ENCODE measurements around the gene SLC22A3. TPM values are rescaled to one million over a fixed set of nuclear protein-coding genes. Genes with fewer than 3 reads are reported as not detected.
A peak's percentile ranks its signal among the peaks of the same experiment; 100 is the strongest.

SLC22A3 gene
- total and polyA plus RNA-seq, 7 experiments from 2014 or later: not detected

DNA sequence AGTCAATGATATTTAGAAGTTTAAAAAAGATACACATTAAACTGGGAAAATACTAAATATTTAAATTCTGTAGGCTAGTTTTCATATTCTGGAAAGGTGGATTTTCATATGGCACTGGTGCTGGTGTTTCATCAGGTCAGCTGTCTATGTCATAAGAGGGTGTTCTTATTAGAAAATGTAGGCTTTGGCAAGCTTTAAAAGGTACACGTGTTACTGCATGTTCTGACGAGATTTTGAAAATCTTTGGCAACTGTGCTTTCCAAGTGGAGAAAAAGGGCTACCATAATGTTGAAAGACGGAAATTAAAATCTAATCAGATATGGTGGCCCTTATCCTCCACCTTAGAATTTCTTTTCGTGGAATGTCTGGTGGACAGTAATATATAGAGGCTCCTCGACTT is 30.0 kb downstream of the SLC22A3 start:
- no peak for ATAC-seq
- H3K4me1 ChIP-seq (ENCODE audit: control insufficient read depth in 2 of 2, insufficient read depth in 2 of 2, low read length in 2 of 2): no peaks in the 10 kb centered on the region
- H3K27ac ChIP-seq (ENCODE audit: low read depth, low read length): no peak overlapping the region
- no peak overlapping the region for H3K4me3 Mint-ChIP-seq
- peaks cover 0 to 14% (median 8%) of the 10 kb centered on the region in 11 donors for H3K9me3 Mint-ChIP-seq
- no peaks in the 10 kb centered on the region for H3K36me3 ChIP-seq (ENCODE audit: control insufficient read depth in 2 of 3, insufficient read depth in 3 of 3, low read length in 3 of 3)
- POLR2A ChIA-PET: no interaction called here
- H3K27ac Mint-ChIP-seq: no peak overlapping the region
- CTCF ChIA-PET: interaction anchor here (0.7 kb wide), 1 partner anchor 122 kb away, joined by 4 read pairs; no protein-coding TSS in a partner anchor
- H3K36me3 Mint-ChIP-seq: peaks cover 0 to 8% (median 0%) of the 10 kb centered on the region in 5 donors
- no peak overlapping the region for H3K4me3 ChIP-seq (ENCODE audit: low read length)
- H3K4me1 Mint-ChIP-seq: no peaks in the 10 kb centered on the region
- DNase-seq: no peak
- no peaks in the 10 kb centered on the region for H3K9me3 ChIP-seq (ENCODE audit: control insufficient read depth in 2 of 3, low read length in 3 of 3)
- no peaks in the 10 kb centered on the region for H3K27me3 ChIP-seq (ENCODE audit: control insufficient read depth in 2 of 2, insufficient read depth in 2 of 2, low read length in 2 of 2)
- intact Hi-C loops (cut with micrococcal nuclease): no loop called here
- H3K27me3 Mint-ChIP-seq: peaks cover 2 to 20% (median 10%) of the 10 kb centered on the region in 5 donors

DNA sequence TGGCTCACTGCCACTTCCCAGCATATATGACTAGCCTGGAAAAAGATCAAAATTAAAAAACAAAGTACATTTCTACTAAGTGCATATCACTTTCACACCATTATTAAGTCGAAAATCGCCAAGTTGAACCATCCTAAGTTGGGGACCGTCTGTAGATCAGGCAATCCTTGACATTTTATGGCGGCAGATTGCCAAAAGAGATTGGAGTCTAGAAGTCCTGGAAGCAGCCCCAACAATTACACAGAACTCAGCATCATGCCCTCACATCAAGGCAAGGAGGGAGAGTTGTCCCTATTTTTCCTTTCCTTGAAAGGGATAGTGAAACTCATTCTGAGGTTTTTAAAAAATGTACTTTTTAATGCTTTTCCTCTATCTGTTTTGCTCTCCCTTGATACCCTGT is 30.7 kb downstream of the SLC22A3 start:
- intact Hi-C loops (cut with micrococcal nuclease): no loop called here
- no peaks in the 10 kb centered on the region for H3K4me1 Mint-ChIP-seq
- peak overlapping the region in 1 of 9 donors; percentile 51 for H3K27ac Mint-ChIP-seq
- H3K4me1 ChIP-seq (ENCODE audit: control insufficient read depth in 2 of 2, insufficient read depth in 2 of 2, low read length in 2 of 2): no peaks in the 10 kb centered on the region
- no peaks in the 10 kb centered on the region for H3K36me3 ChIP-seq (ENCODE audit: control insufficient read depth in 2 of 3, insufficient read depth in 3 of 3, low read length in 3 of 3)
- DNase-seq (no peak), ATAC-seq (no peak)
- POLR2A ChIA-PET: no interaction called here
- no peak overlapping the region for H3K27ac ChIP-seq (ENCODE audit: low read depth, low read length)
- no peaks in the 10 kb centered on the region for H3K27me3 ChIP-seq (ENCODE audit: control insufficient read depth in 2 of 2, insufficient read depth in 2 of 2, low read length in 2 of 2)
- peaks cover 0 to 18% (median 7%) of the 10 kb centered on the region in 11 donors for H3K9me3 Mint-ChIP-seq
- no peaks in the 10 kb centered on the region for H3K9me3 ChIP-seq (ENCODE audit: control insufficient read depth in 2 of 3, low read length in 3 of 3)
- peaks cover 0 to 8% (median 0%) of the 10 kb centered on the region in 5 donors for H3K36me3 Mint-ChIP-seq
- H3K27me3 Mint-ChIP-seq: peaks cover 0 to 20% (median 10%) of the 10 kb centered on the region in 5 donors
- no peak overlapping the region for H3K4me3 Mint-ChIP-seq
- H3K4me3 ChIP-seq (ENCODE audit: low read length): no peak overlapping the region
- CTCF ChIA-PET: interaction anchor here (0.7 kb wide), 1 partner anchor 123 kb away, joined by 4 read pairs; no protein-coding TSS in a partner anchor

DNA sequence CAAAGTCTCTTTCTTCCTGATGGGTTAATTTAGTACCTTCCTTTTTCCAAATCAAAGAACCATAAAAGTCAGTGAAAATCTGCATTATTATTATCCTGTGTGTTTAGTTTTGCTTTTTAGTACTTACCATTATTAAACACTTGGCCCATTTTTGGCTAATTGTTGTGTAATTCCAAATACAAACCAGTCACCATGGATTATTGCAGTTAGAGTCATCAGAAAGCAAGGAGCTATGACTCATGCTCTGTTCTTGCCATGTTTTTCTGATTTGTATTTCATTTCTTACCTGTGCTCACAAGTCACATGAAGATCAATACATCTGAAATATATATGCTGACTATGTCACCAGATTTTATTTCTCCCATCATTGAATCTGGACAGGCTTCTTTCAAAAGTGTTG is 31.3 kb downstream of the SLC22A3 start:
- Mint-ChIP-seq H3K27me3 (peaks cover 0 to 20% (median 6%) of the 10 kb centered on the region in 5 donors), H3K9me3 (peaks cover 0 to 24% (median 7%) of the 10 kb centered on the region in 11 donors), H3K4me1 (no peaks in the 10 kb centered on the region), H3K4me3 (no peak overlapping the region), H3K36me3 (peaks cover 0 to 8% (median 3%) of the 10 kb centered on the region in 5 donors), H3K27ac (no peak overlapping the region)
- Histone ChIP-seq H3K27me3 (ENCODE audit: control insufficient read depth in 2 of 2, insufficient read depth in 2 of 2, low read length in 2 of 2) (no peaks in the 10 kb centered on the region), H3K27ac (ENCODE audit: low read depth, low read length) (no peak overlapping the region), H3K36me3 (ENCODE audit: control insufficient read depth in 2 of 3, insufficient read depth in 3 of 3, low read length in 3 of 3) (no peaks in the 10 kb centered on the region), H3K4me3 (ENCODE audit: low read length) (no peak overlapping the region), H3K9me3 (ENCODE audit: control insufficient read depth in 2 of 3, low read length in 3 of 3) (no peaks in the 10 kb centered on the region), H3K4me1 (ENCODE audit: control insufficient read depth in 2 of 2, insufficient read depth in 2 of 2, low read length in 2 of 2) (no peaks in the 10 kb centered on the region)
- CTCF ChIA-PET: no interaction called here
- ATAC-seq (no peak), DNase-seq (no peak)
- intact Hi-C loops (cut with micrococcal nuclease): no loop called here
- POLR2A ChIA-PET: no interaction called here

DNA sequence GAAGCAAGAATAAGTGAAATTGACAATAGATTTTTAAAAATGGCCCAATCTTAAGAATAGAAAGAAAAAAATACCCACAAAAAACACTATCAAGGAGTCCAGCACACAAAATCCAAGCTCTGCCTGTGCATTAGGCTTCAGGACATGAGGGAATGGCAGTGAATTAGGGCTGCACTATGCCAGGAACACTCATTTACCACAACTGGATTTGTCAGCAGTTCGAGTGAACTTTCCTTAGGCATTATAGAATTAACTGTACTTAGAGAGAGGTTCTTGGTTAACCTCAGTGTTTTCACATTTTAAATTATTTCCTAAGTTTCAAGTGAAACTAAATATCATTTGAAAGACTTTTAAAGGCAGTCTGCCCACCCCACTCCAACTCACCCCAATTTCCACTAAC is 34.8 kb downstream of the SLC22A3 start:
- no peaks in the 10 kb centered on the region for H3K36me3 ChIP-seq (ENCODE audit: control insufficient read depth in 2 of 3, insufficient read depth in 3 of 3, low read length in 3 of 3)
- H3K27ac ChIP-seq (ENCODE audit: low read depth, low read length): no peak overlapping the region
- no peaks in the 10 kb centered on the region for H3K27me3 ChIP-seq (ENCODE audit: control insufficient read depth in 2 of 2, insufficient read depth in 2 of 2, low read length in 2 of 2)
- no peak overlapping the region for H3K4me3 ChIP-seq (ENCODE audit: low read length)
- intact Hi-C loops (cut with micrococcal nuclease): no loop called here
- H3K27me3 Mint-ChIP-seq: peaks cover 5 to 15% (median 11%) of the 10 kb centered on the region in 5 donors
- no peak for ATAC-seq
- no peaks in the 10 kb centered on the region for H3K4me1 Mint-ChIP-seq
- ChIA-PET CTCF (no interaction called here), POLR2A (no interaction called here)
- H3K36me3 Mint-ChIP-seq: peaks cover 0 to 12% (median 3%) of the 10 kb centered on the region in 5 donors
- no peak overlapping the region for H3K4me3 Mint-ChIP-seq
- H3K27ac Mint-ChIP-seq: no peak overlapping the region
- H3K9me3 ChIP-seq (ENCODE audit: control insufficient read depth in 2 of 3, low read length in 3 of 3): no peaks in the 10 kb centered on the region
- no peaks in the 10 kb centered on the region for H3K4me1 ChIP-seq (ENCODE audit: control insufficient read depth in 2 of 2, insufficient read depth in 2 of 2, low read length in 2 of 2)
- H3K9me3 Mint-ChIP-seq: peaks cover 0 to 30% (median 13%) of the 10 kb centered on the region in 11 donors
- no peak for DNase-seq

DNA sequence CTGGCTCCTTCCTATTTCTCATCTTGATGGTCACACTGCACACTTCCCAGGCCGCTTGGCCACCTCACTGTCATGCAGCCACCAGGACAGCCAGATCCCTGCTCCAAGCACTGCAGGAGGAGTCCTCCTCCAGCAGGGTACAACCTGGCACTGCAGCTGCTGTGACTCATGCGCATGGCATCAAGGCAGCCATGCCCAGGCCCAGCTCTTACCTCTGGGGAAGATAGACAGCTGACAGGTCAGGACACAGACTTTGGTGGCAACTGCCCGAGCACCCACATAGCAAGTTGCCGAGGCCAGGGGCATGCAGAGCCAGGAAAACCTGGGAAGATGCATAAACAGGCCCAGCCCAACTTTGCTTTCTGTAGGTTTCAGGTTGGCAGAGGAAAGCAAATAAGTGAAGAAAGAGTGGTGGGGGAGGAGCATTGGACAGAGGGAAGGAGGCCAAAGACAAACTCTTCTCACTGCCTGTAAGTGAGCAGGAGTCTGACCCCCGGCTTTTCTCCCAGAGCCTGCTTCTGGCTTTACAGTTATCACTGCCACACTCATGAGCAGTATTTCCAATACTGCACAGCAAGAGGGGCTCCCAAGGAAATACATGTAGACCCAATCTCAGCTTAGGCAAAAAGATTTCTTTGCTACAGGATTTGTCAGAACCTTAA is 38.8 kb downstream of the SLC22A3 start:
- Mint-ChIP-seq H3K27me3 (peaks cover 2 to 15% (median 9%) of the 10 kb centered on the region in 5 donors), H3K27ac (no peak overlapping the region), H3K36me3 (peaks cover 0 to 12% (median 3%) of the 10 kb centered on the region in 5 donors), H3K4me1 (peaks cover 0 to under 1% (median 0%) of the 10 kb centered on the region in 7 donors), H3K4me3 (no peak overlapping the region), H3K9me3 (peaks cover 0 to 28% (median 13%) of the 10 kb centered on the region in 11 donors)
- Histone ChIP-seq H3K4me3 (ENCODE audit: low read length) (no peak overlapping the region), H3K36me3 (ENCODE audit: control insufficient read depth in 2 of 3, insufficient read depth in 3 of 3, low read length in 3 of 3) (no peaks in the 10 kb centered on the region), H3K27ac (ENCODE audit: low read depth, low read length) (no peak overlapping the region), H3K4me1 (ENCODE audit: control insufficient read depth in 2 of 2, insufficient read depth in 2 of 2, low read length in 2 of 2) (no peaks in the 10 kb centered on the region), H3K27me3 (ENCODE audit: control insufficient read depth in 2 of 2, insufficient read depth in 2 of 2, low read length in 2 of 2) (no peaks in the 10 kb centered on the region), H3K9me3 (ENCODE audit: control insufficient read depth in 2 of 3, low read length in 3 of 3) (no peaks in the 10 kb centered on the region)
- intact Hi-C loops (cut with micrococcal nuclease): no loop called here
- no peak for DNase-seq
- CTCF ChIA-PET: no interaction called here
- ATAC-seq: no peak
- POLR2A ChIA-PET: no interaction called here

DNA sequence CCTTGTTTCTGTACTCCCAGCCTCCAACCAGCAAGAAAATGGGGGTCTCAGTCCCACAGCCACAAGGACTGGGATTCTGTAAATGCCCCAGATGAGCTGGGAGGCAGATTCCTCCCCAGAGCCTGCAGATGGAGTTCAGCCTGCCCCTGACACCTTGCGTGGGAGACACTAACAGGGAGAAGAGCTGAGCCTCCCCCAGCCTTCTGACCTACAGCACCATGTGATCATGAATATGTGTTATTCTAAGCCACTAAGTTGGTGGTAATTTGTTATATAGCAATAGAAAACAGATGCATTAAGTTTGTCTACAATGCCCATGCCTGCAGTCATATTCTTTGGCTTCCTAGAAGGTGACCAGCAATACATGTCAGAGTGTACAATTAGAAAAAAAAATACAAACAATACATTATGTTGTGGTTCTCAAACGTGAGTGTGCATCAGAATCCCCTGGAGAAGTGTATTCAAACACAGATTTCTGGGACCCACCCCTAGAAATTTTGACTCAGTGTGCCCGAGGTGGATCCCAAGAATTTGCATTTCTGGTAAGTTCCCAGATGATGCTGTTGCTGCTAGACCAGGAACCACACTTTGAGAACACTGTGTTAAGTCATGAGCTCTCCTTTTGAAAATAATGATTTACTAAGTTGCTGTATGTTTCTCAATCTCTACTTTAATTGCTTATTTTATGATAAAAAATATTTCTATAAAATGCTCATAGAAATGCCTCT is 39.9 kb downstream of the SLC22A3 start:
- Mint-ChIP-seq H3K36me3 (peaks cover 0 to 7% (median 0%) of the 10 kb centered on the region in 5 donors), H3K4me1 (peaks cover 0 to 5% (median 0%) of the 10 kb centered on the region in 7 donors), H3K9me3 (peaks cover 0 to 17% (median 5%) of the 10 kb centered on the region in 11 donors), H3K27me3 (peaks cover 2 to 15% (median 9%) of the 10 kb centered on the region in 5 donors), H3K4me3 (no peak overlapping the region), H3K27ac (no peak overlapping the region)
- no peaks in the 10 kb centered on the region for H3K27me3 ChIP-seq (ENCODE audit: control insufficient read depth in 2 of 2, insufficient read depth in 2 of 2, low read length in 2 of 2)
- POLR2A ChIA-PET: no interaction called here
- no peak for DNase-seq
- H3K27ac ChIP-seq (ENCODE audit: low read depth, low read length): no peak overlapping the region
- intact Hi-C loops (cut with micrococcal nuclease): no loop called here
- no peaks in the 10 kb centered on the region for H3K36me3 ChIP-seq (ENCODE audit: control insufficient read depth in 2 of 3, insufficient read depth in 3 of 3, low read length in 3 of 3)
- CTCF ChIA-PET: no interaction called here
- no peaks in the 10 kb centered on the region for H3K4me1 ChIP-seq (ENCODE audit: control insufficient read depth in 2 of 2, insufficient read depth in 2 of 2, low read length in 2 of 2)
- no peak overlapping the region for H3K4me3 ChIP-seq (ENCODE audit: low read length)
- no peaks in the 10 kb centered on the region for H3K9me3 ChIP-seq (ENCODE audit: control insufficient read depth in 2 of 3, low read length in 3 of 3)
- ATAC-seq: no peak

Data from naive thymus-derived CD4-positive, alpha-beta T cell (primary cell).